Measurements from ENCODE around the gene LRRC58.
"Not testable (repeated sequence)": the region's sequence is repeated elsewhere in the genome, so short reads cannot be mapped to it uniquely, and the experiment has no call there.

LRRC58 gene

GRCh38 chr3:120338517-120338916 is 10.6 kb downstream of the LRRC58 start:
- no peak for DNase-seq

GRCh38 chr3:120332646-120333045 is 16.5 kb downstream of the LRRC58 start:
- DNase-seq, result no peak

GRCh38 chr3:120331076-120331475 is 18.1 kb downstream of the LRRC58 start:
- DNase-seq, result no peak

DNA sequence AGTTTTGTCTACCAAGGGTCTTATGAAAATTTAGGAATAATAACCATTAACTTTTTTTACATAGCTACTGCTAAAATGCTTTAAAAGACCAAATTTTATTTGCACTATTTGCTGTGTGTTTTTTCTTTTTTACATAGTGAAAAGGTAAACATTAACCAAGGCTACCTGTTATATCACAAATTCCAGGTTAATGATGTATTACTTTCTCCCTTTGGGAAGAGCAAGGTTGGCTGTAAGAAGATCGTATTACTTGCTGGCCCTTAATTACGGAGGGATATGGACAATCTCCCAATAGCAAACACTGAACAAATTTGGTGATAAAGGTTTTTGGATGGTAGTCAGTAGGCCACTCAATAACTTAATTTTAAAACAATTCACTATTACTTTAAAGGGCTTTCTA is 22.4 kb downstream of the LRRC58 start:
- DNase-seq, result no peak

DNA sequence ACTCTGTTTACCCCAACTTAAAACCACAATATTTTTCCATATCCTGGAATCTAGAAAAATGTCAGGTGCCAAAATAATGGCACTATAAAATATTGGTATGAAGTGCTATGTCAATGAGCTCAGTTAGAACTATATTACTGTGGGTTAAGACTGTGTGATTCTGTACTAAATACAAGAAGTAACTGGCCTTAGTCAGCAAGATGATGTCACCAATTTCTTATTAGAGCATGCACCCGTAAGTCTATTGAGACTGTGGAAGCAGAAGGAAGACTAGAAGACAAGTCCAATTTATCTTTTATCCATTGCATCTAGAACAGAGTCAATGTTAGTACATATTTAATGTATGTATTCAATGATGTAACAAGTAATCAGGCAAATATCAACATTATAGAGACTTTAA is 25.0 kb downstream of the LRRC58 start:
- DNase-seq, result no peak

DNA sequence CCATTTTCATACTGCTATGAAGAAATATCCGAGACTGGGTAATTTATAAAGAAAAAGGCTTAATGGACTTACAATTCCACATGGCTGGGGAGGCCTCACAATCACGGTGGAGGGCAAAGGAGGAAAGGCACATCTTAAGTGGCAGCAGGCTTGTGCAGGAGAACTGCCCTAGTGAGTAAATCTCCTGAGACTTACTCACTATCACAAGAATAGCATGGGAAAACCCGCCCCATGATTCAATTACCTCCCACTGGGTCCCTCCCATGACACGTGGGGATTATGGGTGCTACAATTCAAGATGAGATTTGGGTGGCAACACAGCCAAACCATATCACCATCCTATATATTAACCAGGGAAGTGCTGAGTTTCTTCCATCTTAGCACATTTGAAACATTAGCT is 25.4 kb downstream of the LRRC58 start:
- not testable (repeated sequence) for DNase-seq

GRCh38 chr3:120311863-120312794 is 37.0 kb downstream of the LRRC58 start:
- no peak for DNase-seq

GRCh38 chr3:120306519-120307455 is 42.4 kb downstream of the LRRC58 start:
- no peak for DNase-seq

- DNase-seq, result no peak
Measured at GRCh38 chr3:120304616-120305015, 44.5 kb downstream of the LRRC58 start.

GRCh38 chr3:120302361-120302760 is 46.8 kb downstream of the LRRC58 start:
- DNase-seq, result no peak

DNA sequence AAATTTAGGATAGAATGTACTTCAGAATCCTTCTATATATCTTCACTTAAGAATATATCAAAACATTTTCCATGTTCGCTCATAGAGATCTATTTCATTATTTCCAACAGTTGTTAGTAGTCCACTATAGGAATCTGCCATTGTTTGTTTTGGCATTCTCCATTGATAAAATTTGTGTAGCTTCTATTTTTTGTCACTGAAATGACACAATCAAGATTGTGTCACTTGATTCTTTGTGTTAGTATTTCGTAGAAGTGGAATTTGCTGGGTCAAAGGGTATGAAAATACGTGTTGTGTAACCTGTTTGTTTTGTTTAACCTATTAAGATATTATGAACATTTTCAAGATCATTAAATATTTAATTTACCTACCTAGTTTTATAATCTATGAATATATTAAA is 48.2 kb downstream of the LRRC58 start:
- DNase-seq, result no peak

DNA sequence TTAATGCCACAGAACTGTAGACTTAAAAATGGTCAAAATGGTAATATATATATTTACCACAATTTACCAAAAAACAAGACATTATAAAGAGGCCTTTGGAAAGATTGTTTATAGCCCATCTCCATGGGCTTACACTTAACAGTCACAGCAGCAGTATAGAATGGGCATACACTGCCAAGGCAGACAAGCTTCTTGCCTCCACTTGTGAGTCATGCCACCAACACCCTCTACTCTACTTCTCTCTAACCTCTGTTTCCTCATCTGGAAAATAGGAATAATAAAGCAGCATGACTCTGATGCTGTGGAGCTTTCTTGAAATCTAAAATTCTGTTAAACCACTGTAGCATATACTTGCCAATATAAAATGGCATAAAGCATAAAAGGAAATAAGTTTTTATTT is 49.8 kb downstream of the LRRC58 start:
- no peak for DNase-seq

- DNase-seq, result no peak
Measured at GRCh38 chr3:120298996-120299395, 50.2 kb downstream of the LRRC58 start.

GRCh38 chr3:120291552-120291951 is 57.6 kb downstream of the LRRC58 start:
- not testable (repeated sequence) for DNase-seq

DNA sequence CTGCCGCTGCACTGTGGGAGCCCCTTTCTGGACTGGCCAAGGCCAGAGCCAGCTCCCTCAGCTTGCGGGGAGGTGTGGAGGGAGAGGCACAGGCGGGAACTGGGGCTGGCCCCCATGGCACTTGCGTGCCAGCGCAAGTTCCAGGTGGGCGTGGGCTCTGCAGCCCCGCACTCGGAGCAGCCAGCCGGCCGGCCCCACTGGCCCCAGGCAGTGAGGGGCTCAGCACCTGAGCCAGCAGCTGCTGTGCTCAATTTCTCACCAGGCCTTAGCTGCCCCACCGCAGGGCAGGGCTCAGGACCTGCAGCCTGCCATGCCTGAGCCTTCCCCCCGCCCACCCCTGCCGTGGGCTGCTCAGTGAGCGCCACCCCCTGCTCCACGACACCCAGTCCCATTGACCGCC is 59.5 kb downstream of the LRRC58 start:
- no peak for DNase-seq

GRCh38 chr3:120286465-120286864 is 62.7 kb downstream of the LRRC58 start:
- no peak for DNase-seq

GRCh38 chr3:120285508-120285841 is 63.7 kb downstream of the LRRC58 start:
- DNase-seq, result no peak

GRCh38 chr3:120284747-120285507 is 64.2 kb downstream of the LRRC58 start, which contains the start of gene GPR156:
GPR156 (minus strand) TSS chr3:120285222; CDS start chr3:120244098, 41,124 bp downstream.
- DNase-seq, result no peak

DNA sequence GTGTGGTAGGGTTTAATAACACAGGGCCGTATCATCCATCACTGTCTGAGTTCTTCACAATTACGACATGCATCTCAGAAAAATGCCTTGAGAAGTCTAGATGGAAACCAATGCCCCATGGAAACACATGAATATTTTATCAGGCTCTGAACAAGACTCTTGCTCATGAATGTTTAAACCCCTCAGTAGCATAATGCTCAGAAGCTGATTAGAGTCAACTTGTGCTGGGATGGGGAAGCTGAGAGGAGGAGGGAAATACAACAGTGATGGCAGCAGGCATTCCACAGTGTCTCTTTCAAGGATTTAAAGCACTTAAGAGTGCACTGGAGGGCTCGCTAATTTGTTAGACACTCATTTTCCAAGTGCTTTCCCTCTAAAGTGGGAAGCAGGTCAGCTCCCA is 67.9 kb downstream of the LRRC58 start:
- no peak for DNase-seq

DNA sequence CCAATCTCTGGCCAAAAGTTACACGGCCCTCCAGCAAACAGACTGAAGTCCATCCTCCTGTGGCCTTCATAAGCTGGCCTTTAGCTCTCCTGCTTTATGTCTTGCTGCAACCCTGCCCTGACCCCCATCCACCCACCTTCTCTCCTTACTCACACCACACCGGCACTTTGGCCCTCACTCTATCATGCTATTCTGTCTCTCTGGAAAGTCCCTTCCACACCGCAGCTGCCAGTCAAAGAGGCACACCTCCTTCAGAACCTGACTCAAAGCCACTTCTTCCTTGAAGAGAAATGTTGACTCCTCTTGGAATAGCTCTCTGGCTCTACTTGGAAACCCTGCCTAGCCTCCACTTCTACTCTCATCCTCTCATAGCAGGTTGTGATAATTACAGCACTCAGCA is 68.6 kb downstream of the LRRC58 start:
- no peak for DNase-seq

- no peak for DNase-seq
Measured at GRCh38 chr3:120280026-120280425, 69.1 kb downstream of the LRRC58 start.

DNA sequence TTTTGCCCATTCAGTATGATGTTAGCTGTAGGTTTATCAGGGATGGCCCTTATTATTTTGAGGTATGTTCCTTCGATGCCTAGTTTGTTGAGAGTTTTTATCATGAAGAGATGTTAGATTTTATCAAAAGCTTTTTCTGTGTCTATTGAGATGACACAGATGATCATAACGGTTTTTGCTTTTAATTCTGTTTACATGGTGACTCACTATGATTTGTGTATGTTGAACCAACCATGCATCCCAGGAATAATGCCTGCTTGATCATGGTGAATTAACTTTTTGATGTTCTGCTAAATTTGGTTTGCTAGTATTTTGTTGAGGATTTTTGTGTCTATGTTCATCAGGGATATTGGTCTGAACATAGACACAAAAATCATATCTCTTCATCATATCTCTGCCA is 72.4 kb downstream of the LRRC58 start:
- DNase-seq, result no peak

- no peak for DNase-seq
Measured at GRCh38 chr3:120275618-120276017, 73.5 kb downstream of the LRRC58 start.

Measured in cortex of kidney (tissue), 1 donor.